Endothelial cell of umbilical vein (primary cell): ENCODE data around the gene ZC3HAV1.

Source experiments
- MAX ChIP-seq: IDR thresholded peaks from 2 replicates; pipeline ENCODE4 v1.6.1; 2011; ENCODE audit not compliant: insufficient read depth, insufficient read length
- POLR2A ChIP-seq: IDR thresholded peaks from 2 replicates; pipeline ENCODE4 v1.6.1; 2012; ENCODE audit warnings: low read depth, mild to moderate bottlenecking, control low read depth, low read length
- POLR2AphosphoS5 ChIP-seq: IDR thresholded peaks from 2 replicates; pipeline ENCODE4 v1.6.1; 2012; ENCODE audit warnings: low read depth, mild to moderate bottlenecking, control low read depth, low read length, moderate library complexity; ENCODE audit not compliant: insufficient read depth
- TF ChIP-seq, protein P1 (sequence below), 2 donors: IDR thresholded peaks; 1 replicate in 1 of 2; 2 replicates in 1 of 2; pipeline ENCODE4 v1.5.1; 2011; ENCODE audit warnings: low read length in 2 of 2, mild to moderate bottlenecking in 2 of 2, moderate library complexity in 2 of 2, control low read depth in 1 of 2, inconsistent platforms in 1 of 2, low read depth in 1 of 2; ENCODE audit not compliant: insufficient read depth in 1 of 2; ENCODE audit errors: extremely low read depth in 1 of 2

- TF ChIP-seq POLR2AphosphoS5 (no peak), POLR2A (no peak), MAX (no peak)
- TF ChIP-seq, protein P1, sequence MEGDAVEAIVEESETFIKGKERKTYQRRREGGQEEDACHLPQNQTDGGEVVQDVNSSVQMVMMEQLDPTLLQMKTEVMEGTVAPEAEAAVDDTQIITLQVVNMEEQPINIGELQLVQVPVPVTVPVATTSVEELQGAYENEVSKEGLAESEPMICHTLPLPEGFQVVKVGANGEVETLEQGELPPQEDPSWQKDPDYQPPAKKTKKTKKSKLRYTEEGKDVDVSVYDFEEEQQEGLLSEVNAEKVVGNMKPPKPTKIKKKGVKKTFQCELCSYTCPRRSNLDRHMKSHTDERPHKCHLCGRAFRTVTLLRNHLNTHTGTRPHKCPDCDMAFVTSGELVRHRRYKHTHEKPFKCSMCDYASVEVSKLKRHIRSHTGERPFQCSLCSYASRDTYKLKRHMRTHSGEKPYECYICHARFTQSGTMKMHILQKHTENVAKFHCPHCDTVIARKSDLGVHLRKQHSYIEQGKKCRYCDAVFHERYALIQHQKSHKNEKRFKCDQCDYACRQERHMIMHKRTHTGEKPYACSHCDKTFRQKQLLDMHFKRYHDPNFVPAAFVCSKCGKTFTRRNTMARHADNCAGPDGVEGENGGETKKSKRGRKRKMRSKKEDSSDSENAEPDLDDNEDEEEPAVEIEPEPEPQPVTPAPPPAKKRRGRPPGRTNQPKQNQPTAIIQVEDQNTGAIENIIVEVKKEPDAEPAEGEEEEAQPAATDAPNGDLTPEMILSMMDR (IDR thresholded peaks at IDR 0.05; ENCODE audit: extremely low read depth in 1 of 2, insufficient read depth in 1 of 2, low read depth in 1 of 2, low read length in 2 of 2), result no peak
These were observed 87.2 kb downstream of the ZC3HAV1 start for GRCh38 chr7:139022286-139022685.
